Activated T-helper 1 cell treated with anti-CD3 and anti-CD28 coated beads, Interleukin-12 subunit alpha, Interleukin-12 subunit beta, Interleukin-2, Interleukin-4 antibody, amounts not matched to agents 30 ng/mL and 10 ng/mL and 1 ng/mL, durations not matched to agents 14 hours and 24 hours and 36 hours (primary cell): Measurements from ENCODE around the gene NOD1. TPM values are rescaled to one million over a fixed set of nuclear protein-coding genes. Genes with fewer than 3 reads are reported as not detected.

Source experiments
- DNase-seq: peaks from one replicate; pipeline ENCODE4 v3.0.0; 2021; ENCODE audit warnings: low spot score
- H3K27ac Mint-ChIP-seq: one replicate; pipeline ENCODE4 v1.8.0; 2021; ENCODE audit warnings: mild to moderate bottlenecking, mixed read lengths
- H3K27me3 Mint-ChIP-seq: one replicate; pipeline ENCODE4 v1.8.0; 2022; ENCODE audit warnings: mild to moderate bottlenecking, moderate library complexity, mixed read lengths; ENCODE audit not compliant: insufficient read depth
- H3K36me3 Mint-ChIP-seq: one replicate; pipeline ENCODE4 v1.8.0; 2021; ENCODE audit warnings: low read depth, mixed read lengths
- H3K4me1 Mint-ChIP-seq: one replicate; pipeline ENCODE4 v1.8.0; 2021; ENCODE audit warnings: low read depth, mixed read lengths
- H3K4me3 Mint-ChIP-seq: one replicate; pipeline ENCODE4 v1.8.0; 2021; ENCODE audit warnings: mild to moderate bottlenecking, moderate library complexity, mixed read lengths
- H3K9me3 Mint-ChIP-seq: one replicate; pipeline ENCODE4 v1.8.0; 2021; ENCODE audit warnings: mixed read lengths
- intact Hi-C: fragments of 100-400 bp; cut with micrococcal nuclease; formaldehyde crosslinking; loops from one replicate; pipeline ENCODE4 v1.15.1; 2024
- total RNA-seq: library from RNA; stranded (reverse); gene quantifications from 2 replicates; pipeline ENCODE4 v1.2.3, GENCODE V29; 2022

The NOD1 gene
- total RNA-seq, 1 donor from 2014 or later = 9.1 TPM

DNA sequence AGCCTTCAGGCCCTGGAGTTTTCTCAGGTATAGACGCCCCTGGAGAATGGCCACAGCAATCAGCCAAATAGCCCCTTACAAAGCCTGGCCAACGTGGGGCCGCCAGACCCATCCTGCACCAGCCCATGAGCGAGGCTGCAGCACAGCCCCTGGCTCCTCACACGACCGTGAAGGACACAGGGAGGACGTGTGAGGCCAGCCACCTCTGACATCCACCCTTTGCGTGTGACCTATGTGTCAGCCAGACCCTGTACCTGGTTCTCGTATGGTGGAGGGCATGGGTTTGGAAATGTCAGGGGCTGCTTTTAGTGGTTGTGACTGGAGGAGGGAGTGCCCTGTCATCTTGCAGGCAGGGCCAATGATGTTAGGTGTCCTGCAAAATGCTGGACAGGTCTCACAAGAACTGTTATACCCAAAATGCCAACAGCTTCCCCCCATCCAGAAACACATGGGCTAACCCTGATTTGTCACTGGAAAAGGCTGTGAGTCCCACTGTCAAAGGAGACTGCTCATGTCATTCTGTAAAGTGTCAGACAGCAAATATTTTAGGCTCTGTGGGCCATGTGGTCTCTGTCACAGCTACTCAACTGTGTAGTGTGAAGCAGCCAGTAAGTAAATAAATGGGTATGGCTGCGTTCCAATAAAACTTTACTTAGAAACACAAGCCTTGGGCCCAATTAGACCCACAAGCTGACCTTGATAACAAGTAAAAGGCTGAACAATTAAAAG lies 30.0 kb downstream of the NOD1 start:
- no peaks in the 10 kb centered on the region for H3K9me3 Mint-ChIP-seq
- H3K27me3 Mint-ChIP-seq = no peaks in the 10 kb centered on the region
- H3K4me1 Mint-ChIP-seq = peaks cover 7% of the 10 kb centered on the region
- DNase-seq = no peak
- intact Hi-C loops = loop anchor here (5.0 kb wide), 1 partner anchor 171 kb away; no protein-coding TSS in a partner anchor
- H3K4me3 Mint-ChIP-seq = no peak overlapping the region
- peaks cover 18% of the 10 kb centered on the region for H3K36me3 Mint-ChIP-seq
- H3K27ac Mint-ChIP-seq = no peak overlapping the region

DNA sequence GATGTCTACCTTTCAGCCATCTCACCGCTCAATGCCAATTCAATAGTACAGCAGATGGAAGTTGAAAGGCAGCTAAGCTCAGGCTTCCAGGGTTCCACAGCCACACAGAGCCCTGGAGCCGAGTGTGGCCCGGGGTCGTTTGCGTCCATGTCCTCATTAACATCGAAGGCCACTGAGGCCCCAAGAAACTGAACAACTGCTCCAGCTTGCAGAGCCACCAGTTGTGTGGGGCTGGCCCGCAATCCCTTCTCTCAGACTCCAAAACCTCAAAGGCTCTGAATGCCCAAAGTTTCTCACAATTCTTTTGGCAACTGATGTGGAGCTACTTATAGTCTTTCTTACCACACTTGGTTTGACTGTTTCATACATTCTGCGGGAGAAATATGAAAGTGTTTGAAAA lies 31.1 kb downstream of the NOD1 start:
- Mint-ChIP-seq H3K36me3 (peaks cover 18% of the 10 kb centered on the region), H3K4me3 (no peak overlapping the region), H3K4me1 (peaks cover 7% of the 10 kb centered on the region), H3K9me3 (no peaks in the 10 kb centered on the region), H3K27me3 (no peaks in the 10 kb centered on the region), H3K27ac (no peak overlapping the region)
- no peak for DNase-seq
- intact Hi-C loops = loop anchor here (5.0 kb wide), 1 partner anchor 170 kb away; no protein-coding TSS in a partner anchor

DNA sequence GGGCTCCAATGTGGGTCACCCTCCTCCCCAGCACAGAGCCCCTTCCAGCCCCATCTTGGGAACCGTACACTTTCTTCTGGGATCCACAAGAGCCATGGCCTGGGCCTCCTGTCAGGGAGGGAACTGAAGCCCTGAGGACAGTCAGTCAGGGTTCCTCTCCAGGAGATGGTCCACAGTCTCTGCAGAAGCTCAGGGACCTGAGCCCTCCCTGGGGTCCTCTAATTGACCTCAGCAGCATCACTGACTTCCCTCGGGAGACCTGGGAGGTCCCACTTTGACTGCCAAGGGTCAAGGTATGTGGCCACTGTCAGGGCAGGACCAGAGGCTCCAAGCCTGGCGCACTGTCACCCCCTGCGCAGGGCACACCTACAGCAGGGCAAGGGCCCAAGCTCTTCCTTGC lies 32.3 kb downstream of the NOD1 start:
- no peak for DNase-seq
- Mint-ChIP-seq H3K27me3 (no peaks in the 10 kb centered on the region), H3K36me3 (peaks cover 18% of the 10 kb centered on the region), H3K4me3 (no peak overlapping the region), H3K4me1 (peaks cover 7% of the 10 kb centered on the region), H3K9me3 (no peaks in the 10 kb centered on the region), H3K27ac (peak overlapping the region; percentile 33)
- intact Hi-C loops = loop anchor here (5.0 kb wide), 1 partner anchor 169 kb away; no protein-coding TSS in a partner anchor

DNA sequence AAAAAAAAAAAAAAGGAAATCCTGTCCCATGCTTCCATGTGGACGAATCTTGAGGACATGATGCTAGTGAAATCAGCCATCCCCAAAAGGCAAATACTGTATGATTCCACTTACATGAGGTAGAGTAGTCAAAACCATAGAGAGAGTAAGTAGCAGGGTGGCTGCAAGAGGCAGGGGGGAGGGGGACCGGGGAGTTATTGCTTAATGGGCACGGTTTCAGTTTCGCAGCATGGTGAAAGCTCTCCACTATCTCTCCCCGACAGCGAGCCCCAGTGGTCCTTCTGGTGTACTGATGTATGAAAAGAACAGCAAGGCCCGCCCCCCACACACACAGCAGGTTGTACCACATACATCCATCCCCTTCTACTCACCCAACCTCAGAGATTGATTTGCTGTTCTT lies 32.8 kb downstream of the NOD1 start:
- intact Hi-C loops = loop anchor here (5.0 kb wide), 1 partner anchor 168 kb away; no protein-coding TSS in a partner anchor
- Mint-ChIP-seq H3K9me3 (no peaks in the 10 kb centered on the region), H3K4me1 (peaks cover 7% of the 10 kb centered on the region), H3K36me3 (peaks cover 15% of the 10 kb centered on the region), H3K4me3 (no peak overlapping the region), H3K27ac (peak overlapping the region; percentile 33), H3K27me3 (no peaks in the 10 kb centered on the region)
- DNase-seq = peak; percentile 68

DNA sequence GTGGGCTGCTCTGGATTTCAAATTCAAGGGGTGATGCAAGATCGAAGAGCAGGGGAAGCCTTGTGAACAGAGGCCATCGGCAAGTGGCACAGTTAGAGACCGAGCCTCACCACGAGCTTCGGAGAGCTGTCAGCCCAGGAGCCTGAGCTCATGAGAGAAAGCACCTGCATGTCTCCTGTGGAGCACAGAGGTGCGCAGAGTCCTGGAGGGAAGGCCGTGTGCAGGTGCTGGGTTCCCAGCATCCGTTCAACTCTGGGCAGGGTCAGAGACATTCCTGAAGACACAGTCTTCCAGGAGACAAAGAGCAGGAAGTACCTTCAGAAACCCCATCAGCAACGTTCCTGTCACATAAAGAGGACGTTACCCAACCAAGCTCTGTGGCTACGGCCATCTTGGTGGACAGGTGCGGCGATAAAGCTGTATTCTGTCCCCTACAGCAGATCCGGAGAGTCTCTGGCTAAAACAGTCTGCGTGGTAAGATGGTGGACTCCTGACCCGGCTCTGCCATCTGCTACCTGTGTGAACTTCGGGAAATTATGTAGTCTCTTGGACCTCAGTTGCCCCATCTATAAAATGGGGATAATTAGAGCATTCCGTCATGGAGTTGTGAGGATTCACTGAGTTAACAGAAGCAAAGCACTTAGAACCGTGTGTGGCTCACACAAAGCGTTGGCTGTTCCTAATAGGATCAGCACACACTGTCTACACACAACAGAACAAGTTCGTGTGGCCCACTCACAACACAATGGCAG lies 40.6 kb downstream of the NOD1 start:
- Mint-ChIP-seq H3K27me3 (no peaks in the 10 kb centered on the region), H3K9me3 (no peaks in the 10 kb centered on the region), H3K27ac (no peak overlapping the region), H3K36me3 (peaks cover 18% of the 10 kb centered on the region), H3K4me1 (no peaks in the 10 kb centered on the region), H3K4me3 (no peak overlapping the region)
- no peak for DNase-seq
- intact Hi-C loops = no loop called here

DNA sequence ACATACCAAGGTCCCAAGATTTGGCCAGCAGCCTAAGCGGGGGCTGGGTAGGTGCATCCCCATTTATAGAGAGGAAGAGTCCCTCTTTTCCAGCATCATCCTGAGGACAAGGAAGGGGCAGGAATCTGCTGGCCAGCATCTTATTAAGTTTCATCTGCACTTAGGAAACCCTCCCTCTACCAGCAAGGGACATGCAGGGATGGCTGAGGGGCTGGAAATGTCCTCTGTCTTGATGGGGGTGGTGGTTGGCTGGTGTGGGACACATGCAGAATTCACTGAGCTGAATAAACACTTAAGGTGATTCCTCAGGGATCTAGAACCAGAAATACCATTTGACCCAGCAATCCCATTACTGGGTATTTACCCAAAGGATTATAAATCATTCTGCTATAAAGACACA lies 42.1 kb downstream of the NOD1 start:
- Mint-ChIP-seq H3K4me1 (no peaks in the 10 kb centered on the region), H3K9me3 (no peaks in the 10 kb centered on the region), H3K4me3 (no peak overlapping the region), H3K27me3 (no peaks in the 10 kb centered on the region), H3K27ac (no peak overlapping the region), H3K36me3 (peaks cover 23% of the 10 kb centered on the region)
- DNase-seq = no peak
- intact Hi-C loops = no loop called here

DNA sequence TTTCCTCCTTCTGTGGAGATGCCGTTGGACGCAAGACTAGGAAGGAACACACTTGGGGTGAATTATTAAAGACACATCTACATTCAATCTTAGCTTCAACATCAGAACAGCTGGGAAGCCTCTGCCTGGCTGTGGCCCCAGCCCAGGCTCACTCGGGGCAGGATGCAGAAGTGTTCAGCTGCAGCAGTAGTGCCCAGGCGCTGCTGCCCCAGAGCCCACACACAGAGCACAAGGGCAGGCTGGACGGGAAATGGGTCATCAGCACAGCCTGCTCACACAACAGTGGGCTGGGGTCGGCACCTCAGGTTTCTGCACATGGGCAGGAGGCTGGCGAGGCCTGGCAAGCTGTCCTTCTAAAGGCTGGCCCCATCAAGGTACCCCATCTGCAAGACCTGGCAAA lies 42.5 kb downstream of the NOD1 start:
- DNase-seq = no peak
- H3K36me3 Mint-ChIP-seq = peaks cover 23% of the 10 kb centered on the region

DNA sequence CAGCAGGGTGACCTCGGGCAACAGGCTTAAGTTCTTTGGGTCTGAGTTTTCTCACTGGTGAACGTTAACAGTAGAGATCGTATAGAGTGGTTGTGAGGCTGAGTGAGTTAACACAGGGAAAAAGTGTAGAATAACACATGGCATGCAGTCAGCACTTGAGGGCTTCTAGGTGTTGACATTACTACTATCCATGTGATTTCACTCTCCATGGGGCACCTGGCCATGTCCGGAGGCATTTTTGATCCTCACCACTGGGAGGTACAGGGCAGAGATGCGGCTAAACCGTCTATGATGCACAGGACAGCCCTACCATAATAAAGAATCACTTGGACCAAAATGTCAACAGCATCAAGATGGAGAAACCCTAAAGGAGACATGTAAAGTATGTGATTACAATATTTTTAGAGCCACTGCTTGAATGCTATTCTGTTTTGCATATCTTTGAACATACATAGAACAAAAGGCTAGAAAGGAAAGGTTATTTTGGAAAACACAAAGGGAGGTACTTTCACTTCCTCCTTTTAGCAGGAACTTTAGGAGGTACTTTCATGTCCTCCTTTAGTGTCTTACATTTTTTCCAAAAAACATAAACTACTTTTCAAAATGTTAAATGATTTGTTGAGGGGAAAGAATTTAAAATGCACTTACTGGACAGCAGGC lies 44.3 kb downstream of the NOD1 start:
- intact Hi-C loops = no loop called here
- H3K27ac Mint-ChIP-seq = no peak overlapping the region
- H3K4me3 Mint-ChIP-seq = no peak overlapping the region
- no peaks in the 10 kb centered on the region for H3K9me3 Mint-ChIP-seq
- no peak for DNase-seq
- no peaks in the 10 kb centered on the region for H3K4me1 Mint-ChIP-seq
- H3K36me3 Mint-ChIP-seq = peaks cover 23% of the 10 kb centered on the region
- no peaks in the 10 kb centered on the region for H3K27me3 Mint-ChIP-seq

More for the DNA sequence above, 42.5 kb downstream of the NOD1 start:
- intact Hi-C loops = no loop called here
- Mint-ChIP-seq H3K27me3 (no peaks in the 10 kb centered on the region), H3K9me3 (no peaks in the 10 kb centered on the region), H3K4me1 (no peaks in the 10 kb centered on the region), H3K27ac (no peak overlapping the region), H3K4me3 (no peak overlapping the region)

DNA sequence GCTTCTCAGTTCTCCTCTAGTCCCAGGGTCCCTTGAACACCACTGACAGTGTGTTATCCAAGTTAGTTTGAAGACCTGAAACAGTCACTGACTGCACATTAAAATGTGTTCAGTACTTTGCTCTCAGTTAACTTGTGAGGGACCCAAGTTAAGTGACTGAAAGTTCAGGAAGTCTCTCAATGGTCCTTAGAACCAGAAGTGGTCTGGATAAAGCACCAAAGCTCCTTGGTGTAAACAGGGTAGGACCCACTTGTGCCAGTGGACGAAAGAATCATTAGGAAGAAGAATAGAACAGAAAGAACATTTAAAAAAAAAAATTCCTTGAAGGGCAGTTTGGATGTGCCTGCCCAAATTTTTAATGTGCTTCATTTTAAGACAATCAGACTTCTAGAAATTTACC lies 45.1 kb downstream of the NOD1 start:
- no peaks in the 10 kb centered on the region for H3K9me3 Mint-ChIP-seq
- no peak overlapping the region for H3K27ac Mint-ChIP-seq
- H3K36me3 Mint-ChIP-seq = peaks cover 21% of the 10 kb centered on the region
- no peaks in the 10 kb centered on the region for H3K4me1 Mint-ChIP-seq
- H3K27me3 Mint-ChIP-seq = no peaks in the 10 kb centered on the region
- H3K4me3 Mint-ChIP-seq = no peak overlapping the region
- intact Hi-C loops = no loop called here
- no peak for DNase-seq

DNA sequence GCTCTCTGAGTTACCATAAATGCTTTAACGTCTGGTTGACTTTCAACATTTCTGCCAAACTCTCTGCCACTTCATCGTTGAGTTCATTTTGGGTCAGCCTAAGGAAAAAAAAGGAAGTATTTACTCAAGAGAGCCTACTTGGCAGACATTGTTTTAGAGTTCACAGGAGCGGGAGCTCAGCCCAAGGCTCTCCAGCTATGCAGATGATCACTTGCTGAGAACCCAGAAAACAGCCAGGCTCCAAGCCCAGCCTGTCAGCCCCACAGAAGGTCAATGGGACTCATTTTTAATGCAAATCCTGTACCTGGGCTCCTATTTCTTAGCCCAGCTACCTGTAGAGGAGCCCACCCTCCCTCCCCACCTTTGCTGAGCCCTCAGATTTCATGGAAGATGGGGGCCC lies 45.5 kb downstream of the NOD1 start:
- Mint-ChIP-seq H3K9me3 (no peaks in the 10 kb centered on the region), H3K27me3 (no peaks in the 10 kb centered on the region), H3K27ac (no peak overlapping the region), H3K4me1 (no peaks in the 10 kb centered on the region), H3K36me3 (peaks cover 21% of the 10 kb centered on the region), H3K4me3 (no peak overlapping the region)
- intact Hi-C loops = no loop called here
- DNase-seq = no peak

DNA sequence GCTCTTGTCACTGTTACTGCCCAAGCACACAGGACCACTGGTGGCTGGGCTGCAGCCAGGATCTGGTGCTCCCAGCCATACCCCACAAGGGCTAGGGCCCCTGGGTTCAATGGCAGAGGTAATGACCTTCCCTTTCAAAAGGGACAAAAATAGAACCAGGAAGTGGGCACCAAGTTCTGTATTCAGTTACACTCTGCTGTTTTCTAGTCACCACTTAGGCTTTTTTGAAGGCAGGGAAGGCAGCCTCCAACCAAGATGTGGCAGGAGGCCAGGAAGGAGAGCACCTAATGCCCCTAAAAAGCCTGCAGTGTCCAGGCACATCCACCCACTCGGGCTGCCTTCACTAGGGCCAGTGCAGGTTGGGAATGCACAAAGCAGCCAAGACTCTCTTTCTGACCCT lies 47.8 kb downstream of the NOD1 start:
- Mint-ChIP-seq H3K9me3 (no peaks in the 10 kb centered on the region), H3K27ac (peak overlapping the region; percentile 9), H3K27me3 (no peaks in the 10 kb centered on the region), H3K36me3 (peaks cover 36% of the 10 kb centered on the region), H3K4me1 (no peaks in the 10 kb centered on the region), H3K4me3 (no peak overlapping the region)
- DNase-seq = no peak
- intact Hi-C loops = no loop called here

DNA sequence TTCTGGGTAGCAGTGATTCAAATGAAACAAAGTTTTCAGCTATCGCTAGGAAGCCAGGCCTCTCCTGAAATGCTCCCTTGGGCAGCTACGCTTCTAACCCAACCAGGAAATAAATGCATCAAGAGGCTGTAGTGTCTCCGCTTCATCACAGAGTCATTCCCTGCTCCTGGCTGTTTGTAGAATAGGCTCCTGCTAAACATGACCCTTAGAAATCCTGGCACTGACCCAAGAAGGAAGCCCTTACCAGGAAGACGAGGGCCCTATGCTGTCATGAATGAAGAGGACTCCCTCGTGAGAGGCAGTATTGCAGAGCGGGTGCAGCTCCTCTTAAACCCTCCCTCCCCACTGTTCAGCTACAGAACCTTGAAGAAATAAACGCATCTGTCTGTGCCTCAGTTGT lies 48.3 kb downstream of the NOD1 start:
- Mint-ChIP-seq H3K4me1 (no peaks in the 10 kb centered on the region), H3K27ac (no peak overlapping the region), H3K4me3 (no peak overlapping the region), H3K27me3 (no peaks in the 10 kb centered on the region), H3K36me3 (peaks cover 37% of the 10 kb centered on the region), H3K9me3 (no peaks in the 10 kb centered on the region)
- intact Hi-C loops = no loop called here
- no peak for DNase-seq

DNA sequence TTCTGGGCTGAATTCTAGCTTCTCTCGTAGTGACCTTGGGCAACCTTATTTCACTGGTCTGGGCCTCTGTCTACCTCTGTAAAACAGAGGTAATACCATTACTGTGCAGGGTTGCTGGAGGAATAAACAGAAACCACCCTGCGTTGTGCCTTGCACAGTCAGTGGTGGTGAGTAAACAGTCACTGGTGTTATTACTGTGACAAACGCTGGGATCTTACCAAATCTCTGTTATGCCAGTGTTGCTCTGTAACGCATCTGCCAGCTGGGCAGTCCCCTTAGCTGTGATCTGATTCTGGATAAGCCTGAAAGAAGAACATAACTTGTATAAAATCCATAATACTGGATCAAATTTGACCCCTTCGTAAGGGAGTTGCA lies 49.4 kb downstream of the NOD1 start:
- Mint-ChIP-seq H3K4me1 (no peaks in the 10 kb centered on the region), H3K27me3 (no peaks in the 10 kb centered on the region), H3K9me3 (no peaks in the 10 kb centered on the region), H3K27ac (no peak overlapping the region), H3K36me3 (peaks cover 37% of the 10 kb centered on the region), H3K4me3 (no peak overlapping the region)
- intact Hi-C loops = no loop called here
- DNase-seq = no peak
